Measurements from ENCODE around the gene CCDC51. TPM values are rescaled to one million over a fixed set of nuclear protein-coding genes. Genes with fewer than 3 reads are reported as not detected.

CCDC51 gene
- total and polyA plus RNA-seq, 2 donors from 2014 or later: 13.8 to 32.8 TPM

DNA sequence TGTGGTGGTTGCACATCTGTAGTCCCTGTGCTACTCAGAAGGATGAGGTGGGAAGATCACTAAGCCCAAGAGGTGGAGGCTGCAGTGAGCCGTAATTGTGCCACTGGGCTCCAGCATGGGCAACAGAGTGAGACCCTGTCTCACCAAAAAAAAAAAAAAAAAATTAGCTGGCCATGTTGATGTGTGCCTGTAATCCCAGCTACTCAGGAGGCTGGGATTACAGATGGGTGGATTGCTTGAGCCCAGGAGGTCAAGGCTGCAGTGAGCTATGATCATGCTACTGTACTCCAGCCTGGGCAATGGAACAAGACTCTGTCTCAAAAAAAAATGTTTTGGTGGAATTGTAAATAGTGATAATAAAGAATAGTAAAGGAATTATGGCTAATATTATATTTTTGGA is 16.5 kb upstream of the CCDC51 start:
- Histone ChIP-seq H3K4me1 (ENCODE audit: control insufficient read depth in 2 of 3, insufficient read depth in 2 of 3, low read depth in 1 of 3, low read length in 3 of 3) (no peaks in the 10 kb centered on the region), H3K9me3 (ENCODE audit: control insufficient read depth in 2 of 3, insufficient read depth in 1 of 3, low read length in 3 of 3) (no peaks in the 10 kb centered on the region), H3K27me3 (ENCODE audit: control insufficient read depth, insufficient read depth, low read length) (no peaks in the 10 kb centered on the region), H3K9ac (ENCODE audit: low read length in 3 of 3) (no peak overlapping the region), H3K4me3 (ENCODE audit: low read length in 3 of 3) (no peak overlapping the region), H3K27ac (ENCODE audit: low read depth in 2 of 2, low read length in 2 of 2) (no peak overlapping the region), H3K36me3 (ENCODE audit: control insufficient read depth in 2 of 3, insufficient read depth in 3 of 3, low read length in 3 of 3) (peaks cover 12 to 55% (median 22%) of the 10 kb centered on the region in 3 donors)
- TF ChIP-seq, protein P1, sequence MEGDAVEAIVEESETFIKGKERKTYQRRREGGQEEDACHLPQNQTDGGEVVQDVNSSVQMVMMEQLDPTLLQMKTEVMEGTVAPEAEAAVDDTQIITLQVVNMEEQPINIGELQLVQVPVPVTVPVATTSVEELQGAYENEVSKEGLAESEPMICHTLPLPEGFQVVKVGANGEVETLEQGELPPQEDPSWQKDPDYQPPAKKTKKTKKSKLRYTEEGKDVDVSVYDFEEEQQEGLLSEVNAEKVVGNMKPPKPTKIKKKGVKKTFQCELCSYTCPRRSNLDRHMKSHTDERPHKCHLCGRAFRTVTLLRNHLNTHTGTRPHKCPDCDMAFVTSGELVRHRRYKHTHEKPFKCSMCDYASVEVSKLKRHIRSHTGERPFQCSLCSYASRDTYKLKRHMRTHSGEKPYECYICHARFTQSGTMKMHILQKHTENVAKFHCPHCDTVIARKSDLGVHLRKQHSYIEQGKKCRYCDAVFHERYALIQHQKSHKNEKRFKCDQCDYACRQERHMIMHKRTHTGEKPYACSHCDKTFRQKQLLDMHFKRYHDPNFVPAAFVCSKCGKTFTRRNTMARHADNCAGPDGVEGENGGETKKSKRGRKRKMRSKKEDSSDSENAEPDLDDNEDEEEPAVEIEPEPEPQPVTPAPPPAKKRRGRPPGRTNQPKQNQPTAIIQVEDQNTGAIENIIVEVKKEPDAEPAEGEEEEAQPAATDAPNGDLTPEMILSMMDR (IDR thresholded peaks at IDR 0.05; ENCODE audit: borderline replicate concordance, extremely low read depth, insufficient read depth): no peak
- FAIRE-seq (no peak), DNase-seq (peak in 1 of 5 donors; percentile 23)
- intact Hi-C loops (cut with DNase I): no loop called here

DNA sequence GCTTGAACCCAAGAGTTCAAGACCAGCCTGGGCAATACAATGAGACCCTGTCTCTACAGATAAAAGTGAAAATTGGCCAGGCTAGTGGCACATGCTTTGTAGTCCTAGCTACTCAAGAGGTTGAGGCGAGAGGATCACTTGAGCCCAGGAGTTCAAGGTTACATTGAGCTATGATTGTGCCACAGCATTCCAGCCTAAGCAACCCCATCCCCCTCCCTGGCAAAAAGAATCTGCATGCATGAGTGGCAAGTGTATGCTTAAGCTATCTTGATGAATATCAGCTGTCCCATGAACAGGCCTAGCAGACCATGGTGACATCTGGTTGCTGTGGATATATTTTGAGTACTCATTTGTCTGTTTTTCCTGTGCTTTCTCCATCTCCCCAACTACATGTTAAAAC is 11.4 kb upstream of the CCDC51 start:
- FAIRE-seq (no peak), DNase-seq (no peak)
- H3K4me3 ChIP-seq (ENCODE audit: low read length in 3 of 3): no peak overlapping the region
- H3K36me3 ChIP-seq (ENCODE audit: control insufficient read depth in 2 of 3, insufficient read depth in 3 of 3, low read length in 3 of 3): peaks cover 3 to 19% (median 9%) of the 10 kb centered on the region in 3 donors
- no peaks in the 10 kb centered on the region for H3K27me3 ChIP-seq (ENCODE audit: control insufficient read depth, insufficient read depth, low read length)
- H3K4me1 ChIP-seq (ENCODE audit: control insufficient read depth in 2 of 3, insufficient read depth in 2 of 3, low read depth in 1 of 3, low read length in 3 of 3): peaks cover 4 to 6% (median 5%) of the 10 kb centered on the region in 3 donors
- no peak overlapping the region for H3K9ac ChIP-seq (ENCODE audit: low read length in 3 of 3)
- intact Hi-C loops (cut with DNase I): no loop called here
- TF ChIP-seq, protein P1 (IDR thresholded peaks at IDR 0.05; ENCODE audit: borderline replicate concordance, extremely low read depth, insufficient read depth): no peak
- H3K9me3 ChIP-seq (ENCODE audit: control insufficient read depth in 2 of 3, insufficient read depth in 1 of 3, low read length in 3 of 3): no peaks in the 10 kb centered on the region
- H3K27ac ChIP-seq (ENCODE audit: low read depth in 2 of 2, low read length in 2 of 2): no peak overlapping the region

DNA sequence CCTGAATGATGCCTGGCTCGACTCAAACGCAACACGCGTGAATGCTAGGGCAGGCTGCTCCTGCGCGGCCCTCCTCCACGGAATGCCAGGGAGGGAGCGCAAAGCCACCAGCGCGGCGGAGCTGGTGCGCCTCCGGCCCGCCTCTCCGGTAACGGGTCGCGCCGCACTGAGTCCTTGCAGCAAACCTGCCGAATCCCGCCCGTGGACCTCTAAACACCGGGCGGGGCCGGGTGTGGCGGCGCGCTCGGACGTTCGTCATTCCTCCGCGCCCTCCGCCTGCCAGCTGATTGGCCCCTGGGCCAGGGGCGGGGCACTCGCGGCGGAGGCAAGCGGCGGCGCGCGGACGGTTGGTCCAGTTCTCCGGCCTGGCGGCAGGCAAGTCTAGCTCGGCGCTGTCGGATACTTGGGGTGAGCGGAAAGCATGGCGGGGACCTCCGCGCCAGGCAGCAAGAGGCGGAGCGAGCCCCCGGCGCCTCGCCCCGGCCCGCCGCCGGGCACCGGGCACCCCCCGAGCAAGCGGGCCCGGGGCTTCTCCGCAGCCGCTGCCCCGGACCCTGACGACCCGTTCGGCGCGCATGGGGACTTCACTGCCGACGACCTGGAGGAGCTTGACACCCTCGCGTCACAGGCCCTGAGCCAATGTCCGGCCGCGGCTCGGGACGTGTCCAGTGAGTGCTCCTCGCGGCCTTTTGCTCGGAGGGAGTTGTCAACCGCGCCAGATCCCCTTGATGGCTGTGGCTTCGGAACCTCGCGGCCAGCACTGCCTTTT is 6.7 kb upstream of the CCDC51 start, which contains the start of gene ATRIP:
TSS of gene ATRIP (plus strand) at position 313 of the 769 bp plus-strand sequence. CDS start at position 422, 109 bp downstream.
- TF ChIP-seq, protein P1 (IDR thresholded peaks at IDR 0.05; ENCODE audit: borderline replicate concordance, extremely low read depth, insufficient read depth): no peak
- H3K9ac ChIP-seq (ENCODE audit: low read length in 3 of 3): peak within 1 kb of the TSS; percentile 44 to 82 (median 82)
- peak; percentile 91 to 97 (median 94) for DNase-seq
- peak within 1 kb of the TSS; percentile 72 to 85 (median 80) for H3K4me3 ChIP-seq (ENCODE audit: low read length in 3 of 3)
- peaks cover 4 to 15% (median 9%) of the 10 kb centered on the region in 3 donors for H3K4me1 ChIP-seq (ENCODE audit: control insufficient read depth in 2 of 3, insufficient read depth in 2 of 3, low read depth in 1 of 3, low read length in 3 of 3)
- H3K27ac ChIP-seq (ENCODE audit: low read depth in 2 of 2, low read length in 2 of 2): peak within 1 kb of the TSS; percentile 35 to 80
- H3K36me3 ChIP-seq (ENCODE audit: control insufficient read depth in 2 of 3, insufficient read depth in 3 of 3, low read length in 3 of 3): peaks cover 2 to 9% (median 4%) of the 10 kb centered on the region in 3 donors
- intact Hi-C loops (cut with DNase I): no loop called here
- H3K9me3 ChIP-seq (ENCODE audit: control insufficient read depth in 2 of 3, insufficient read depth in 1 of 3, low read length in 3 of 3): no peaks in the 10 kb centered on the region
- FAIRE-seq: no peak
- H3K27me3 ChIP-seq (ENCODE audit: control insufficient read depth, insufficient read depth, low read length): no peaks in the 10 kb centered on the region
